GM21528 (cell line): Measurements from ENCODE around the gene ATP2A1.
"Not testable (repeated sequence)": the region's sequence is repeated elsewhere in the genome, so short reads cannot be mapped to it uniquely, and the experiment has no call there.

Experiments used
- ATAC-seq: cut with Tn5 transposase; IDR thresholded peaks from one replicate; pipeline ENCODE4 v1.9.1; 2021; ENCODE audit warnings: mild to moderate bottlenecking, moderate library complexity; ENCODE audit not compliant: unreplicated experiment, low FRiP score

The ATP2A1 gene

GRCh38 chr16:28904828-28905227 is 26.5 kb downstream of the ATP2A1 start:
- no peak for ATAC-seq

GRCh38 chr16:28905229-28905754 is 27.0 kb downstream of the ATP2A1 start:
- ATAC-seq = no peak

GRCh38 chr16:28905800-28906372 is 27.6 kb downstream of the ATP2A1 start:
- ATAC-seq = no peak

GRCh38 chr16:28910086-28911031 is 32.1 kb downstream of the ATP2A1 start:
- ATAC-seq = no peak

- ATAC-seq = no peak
Observed at GRCh38 chr16:28912558-28912957, 34.3 kb downstream of the ATP2A1 start.

- ATAC-seq = no peak
Observed at GRCh38 chr16:28913946-28914724, 35.8 kb downstream of the ATP2A1 start.

- no peak for ATAC-seq
Observed at GRCh38 chr16:28915181-28915580, 36.9 kb downstream of the ATP2A1 start.

GRCh38 chr16:28917095-28917494 is 38.8 kb downstream of the ATP2A1 start:
- no peak for ATAC-seq

- ATAC-seq = no peak
Observed at GRCh38 chr16:28918698-28919097, 40.4 kb downstream of the ATP2A1 start.

GRCh38 chr16:28923231-28923587 is 44.9 kb downstream of the ATP2A1 start:
- no peak for ATAC-seq

- peak; percentile 56 for ATAC-seq
Observed at GRCh38 chr16:28923652-28924398, 45.5 kb downstream of the ATP2A1 start.

- no peak for ATAC-seq
Observed at GRCh38 chr16:28924399-28924761, 46.1 kb downstream of the ATP2A1 start.

- ATAC-seq = peak; percentile 65
Observed at GRCh38 chr16:28924762-28925385, 46.6 kb downstream of the ATP2A1 start, which contains the start of gene RABEP2. Gene RABEP2 (minus strand): TSS chr16:28925238. CDS start chr16:28925163, 75 bp downstream.

- ATAC-seq = peak; percentile 30
Observed at GRCh38 chr16:28925386-28926228, 47.3 kb downstream of the ATP2A1 start.

- ATAC-seq = not testable (repeated sequence)
Observed at GRCh38 chr16:28926284-28926683, 48.0 kb downstream of the ATP2A1 start.

GRCh38 chr16:28927815-28928214 is 49.5 kb downstream of the ATP2A1 start:
- ATAC-seq = no peak

- no peak for ATAC-seq
Observed at GRCh38 chr16:28930203-28930602, 51.9 kb downstream of the ATP2A1 start.

GRCh38 chr16:28930652-28931051 is 52.4 kb downstream of the ATP2A1 start:
- no peak for ATAC-seq

GRCh38 chr16:28931801-28932225 is 53.5 kb downstream of the ATP2A1 start, which contains the start of gene CD19:
Gene CD19 (plus strand): TSS chr16:28931971. CDS start chr16:28932001, 30 bp downstream.
- no peak for ATAC-seq
